Mucosa of rectum (tissue), 2 donors: ENCODE data around the gene RAB11FIP4.
"Not testable (repeated sequence)": the region's sequence is repeated elsewhere in the genome, so short reads cannot be mapped to it uniquely, and the experiment has no call there.

Source experiments
- H3K27ac ChIP-seq, 2 donors: one replicate each; pipeline ENCODE4 v1.7.0; 2013; ENCODE audit warnings: inconsistent platforms in 2 of 2, low read depth in 2 of 2, low read length in 2 of 2
- H3K27me3 ChIP-seq, 2 donors: one replicate each; pipeline ENCODE4 v1.7.0; 2013; ENCODE audit warnings: low read length in 2 of 2; ENCODE audit not compliant: control insufficient read depth in 2 of 2, insufficient read depth in 2 of 2
- H3K36me3 ChIP-seq, 2 donors: one replicate each; pipeline ENCODE4 v1.7.0; 2013; ENCODE audit warnings: low read length in 2 of 2; ENCODE audit not compliant: control insufficient read depth in 2 of 2, insufficient read depth in 2 of 2
- H3K4me1 ChIP-seq, 2 donors: one replicate each; pipeline ENCODE4 v1.7.0; 2013; ENCODE audit warnings: low read length in 2 of 2, mild to moderate bottlenecking in 1 of 2; ENCODE audit not compliant: control insufficient read depth in 2 of 2, insufficient read depth in 2 of 2
- H3K4me3 ChIP-seq, 2 donors: one replicate each; pipeline ENCODE4 v1.7.0; 2013; ENCODE audit warnings: low read length in 2 of 2
- H3K9ac ChIP-seq, 2 donors: one replicate each; pipeline ENCODE4 v1.7.0; 2013; ENCODE audit warnings: low read length in 2 of 2, low read depth in 1 of 2, mild to moderate bottlenecking in 1 of 2
- H3K9me3 ChIP-seq, 2 donors: one replicate each; pipeline ENCODE4 v1.7.0; 2013; ENCODE audit warnings: low read length in 2 of 2; ENCODE audit not compliant: control insufficient read depth in 2 of 2
- donor health status: healthy.
- donor health status: Normal muscosa, but diverticular disease.

The RAB11FIP4 gene

GRCh38 chr17:31373150-31374093 is 18.1 kb upstream of the RAB11FIP4 start:
- Histone ChIP-seq H3K27ac (no peak overlapping the region), H3K36me3 (peaks cover 6 to 14% of the 10 kb centered on the region in 2 donors), H3K4me1 (no peaks in the 10 kb centered on the region), H3K4me3 (no peak overlapping the region), H3K27me3 (no peaks in the 10 kb centered on the region), H3K9me3 (no peaks in the 10 kb centered on the region), H3K9ac (no peak overlapping the region)

GRCh38 chr17:31374094-31374447 is 17.4 kb upstream of the RAB11FIP4 start:
- H3K4me3 ChIP-seq: no peak overlapping the region
- H3K9ac ChIP-seq: no peak overlapping the region
- peaks cover 6 to 12% of the 10 kb centered on the region in 2 donors for H3K36me3 ChIP-seq
- no peak overlapping the region for H3K27ac ChIP-seq
- H3K4me1 ChIP-seq: no peaks in the 10 kb centered on the region
- no peaks in the 10 kb centered on the region for H3K27me3 ChIP-seq
- no peaks in the 10 kb centered on the region for H3K9me3 ChIP-seq

- Histone ChIP-seq H3K4me1 (no peaks in the 10 kb centered on the region), H3K36me3 (peaks cover 6 to 12% of the 10 kb centered on the region in 2 donors), H3K4me3 (no peak overlapping the region), H3K9me3 (no peaks in the 10 kb centered on the region), H3K9ac (no peak overlapping the region), H3K27me3 (no peaks in the 10 kb centered on the region), H3K27ac (no peak overlapping the region)
These were observed 17.0 kb upstream of the RAB11FIP4 start for GRCh38 chr17:31374503-31374902.

GRCh38 chr17:31378638-31379037 is 12.8 kb upstream of the RAB11FIP4 start:
- Histone ChIP-seq H3K36me3 (peaks cover 3 to 18% of the 10 kb centered on the region in 2 donors), H3K27me3 (no peaks in the 10 kb centered on the region), H3K9ac (no peak overlapping the region), H3K9me3 (no peaks in the 10 kb centered on the region), H3K27ac (no peak overlapping the region), H3K4me1 (no peaks in the 10 kb centered on the region), H3K4me3 (no peak overlapping the region)

GRCh38 chr17:31379597-31380205 is 11.8 kb upstream of the RAB11FIP4 start:
- Histone ChIP-seq H3K27me3 (no peaks in the 10 kb centered on the region), H3K9ac (no peak overlapping the region), H3K36me3 (peaks cover 0 to 11% of the 10 kb centered on the region in 2 donors), H3K9me3 (no peaks in the 10 kb centered on the region), H3K27ac (no peak overlapping the region), H3K4me3 (no peak overlapping the region), H3K4me1 (no peaks in the 10 kb centered on the region)

GRCh38 chr17:31381165-31381668 is 10.3 kb upstream of the RAB11FIP4 start:
- H3K36me3 ChIP-seq: peaks cover 0 to 11% of the 10 kb centered on the region in 2 donors
- no peaks in the 10 kb centered on the region for H3K9me3 ChIP-seq
- no peak overlapping the region for H3K9ac ChIP-seq
- no peak overlapping the region for H3K27ac ChIP-seq
- H3K4me3 ChIP-seq: no peak overlapping the region
- H3K4me1 ChIP-seq: no peaks in the 10 kb centered on the region
- H3K27me3 ChIP-seq: no peaks in the 10 kb centered on the region

GRCh38 chr17:31382668-31383275 is 8.7 kb upstream of the RAB11FIP4 start:
- H3K4me3 ChIP-seq, H3K4me1 ChIP-seq, H3K9ac ChIP-seq, H3K9me3 ChIP-seq, H3K27ac ChIP-seq, H3K27me3 ChIP-seq, H3K36me3 ChIP-seq: not testable (repeated sequence)

- H3K9me3 ChIP-seq, H3K27me3 ChIP-seq, H3K27ac ChIP-seq, H3K4me3 ChIP-seq, H3K4me1 ChIP-seq, H3K36me3 ChIP-seq, H3K9ac ChIP-seq: not testable (repeated sequence)
These were observed 8.0 kb upstream of the RAB11FIP4 start for GRCh38 chr17:31383488-31383887.

- H3K9me3 ChIP-seq: no peaks in the 10 kb centered on the region
- H3K36me3 ChIP-seq: peaks cover 0 to 9% of the 10 kb centered on the region in 2 donors
These were observed 5.8 kb upstream of the RAB11FIP4 start for GRCh38 chr17:31385428-31386285.

More at GRCh38 chr17:31385428-31386285, 5.8 kb upstream of the RAB11FIP4 start:
- Histone ChIP-seq H3K4me3 (no peak overlapping the region), H3K4me1 (no peaks in the 10 kb centered on the region), H3K27me3 (peaks cover 11 to 14% of the 10 kb centered on the region in 2 donors), H3K9ac (no peak overlapping the region), H3K27ac (no peak overlapping the region)
